SK-N-SH treated with all-trans-retinoic acid at 6 μM for 48 hours (cell line): ENCODE data around the gene ATP2B3.

ENCODE experiments used
- ATAC-seq: fragments of 200-7000 bp; cut with Tn5 transposase; 3 replicates; pipeline ENCODE4 v1.9.1; 2020; ENCODE audit warnings: mild to moderate bottlenecking, moderate library complexity
- ARNTL ChIP-seq: fragments of 450-650 bp; formaldehyde crosslinking; IDR thresholded peaks from 2 replicates; pipeline ENCODE4 v1.5.0; 2020; ENCODE audit warnings: low read depth, mild to moderate bottlenecking, moderate library complexity, borderline replicate concordance
- BACH2 ChIP-seq: fragments of 250-450 bp; sonication (Bioruptor Pico); IDR thresholded peaks from 2 replicates; pipeline ENCODE4 v1.9.0; 2021; ENCODE audit warnings: mild to moderate bottlenecking, borderline replicate concordance
- CSDC2 ChIP-seq: fragments of 250-450 bp; sonication (Bioruptor Pico); IDR thresholded peaks from 2 replicates; pipeline ENCODE4 v1.5.0; 2020; ENCODE audit warnings: mild to moderate bottlenecking, moderate library complexity
- ESRRG ChIP-seq: fragments of 250-450 bp; sonication (Bioruptor Pico); IDR thresholded peaks from 2 replicates; pipeline ENCODE4 v1.6.1; 2021; ENCODE audit warnings: mild to moderate bottlenecking
- GLIS3 ChIP-seq: fragments of 250-450 bp; sonication (Bioruptor Pico); IDR thresholded peaks from 2 replicates; pipeline ENCODE4 v1.5.0; 2020; ENCODE audit warnings: mild to moderate bottlenecking, moderate library complexity
- ISL1 ChIP-seq: fragments of 250-450 bp; sonication (Bioruptor Pico); IDR thresholded peaks from 2 replicates; pipeline ENCODE4 v2.1.2; 2022; ENCODE audit warnings: mild to moderate bottlenecking, moderate library complexity
- OSR1 ChIP-seq: fragments of 250-450 bp; sonication (Bioruptor Pico); IDR thresholded peaks from 2 replicates; pipeline ENCODE4 v1.8.0; 2022; ENCODE audit warnings: moderate library complexity, mild to moderate bottlenecking, inconsistent platforms
- PATZ1 ChIP-seq: fragments of 250-450 bp; sonication (Bioruptor Pico); IDR thresholded peaks from 2 replicates; pipeline ENCODE4 v1.8.0; 2020; ENCODE audit warnings: mild to moderate bottlenecking, moderate library complexity, borderline replicate concordance
- POU6F1 ChIP-seq: fragments of 250-450 bp; sonication (Bioruptor Pico); IDR thresholded peaks from 2 replicates; pipeline ENCODE4 v1.8.0; 2021; ENCODE audit warnings: low read depth, mild to moderate bottlenecking, moderate library complexity, borderline replicate concordance
- PPARA ChIP-seq: fragments of 250-450 bp; sonication (Bioruptor Pico); IDR thresholded peaks from 2 replicates; pipeline ENCODE4 v1.5.0; 2020; ENCODE audit warnings: mild to moderate bottlenecking, borderline replicate concordance
- RARB ChIP-seq: fragments of 250-450 bp; sonication (Bioruptor Pico); IDR thresholded peaks from 2 replicates; pipeline ENCODE4 v1.8.0; 2021; ENCODE audit warnings: mild to moderate bottlenecking, moderate library complexity
- SNAI2 ChIP-seq: fragments of 250-450 bp; sonication (Bioruptor Pico); IDR thresholded peaks from 2 replicates; pipeline ENCODE4 v1.5.0; 2020; ENCODE audit warnings: mild to moderate bottlenecking, moderate library complexity
- TCF4 ChIP-seq: fragments of 250-450 bp; sonication (Bioruptor Pico); IDR thresholded peaks from 2 replicates; pipeline ENCODE4 v1.8.0; 2021; ENCODE audit warnings: mild to moderate bottlenecking, moderate library complexity, borderline replicate concordance
- TOX ChIP-seq: fragments of 250-450 bp; sonication (Bioruptor Pico); IDR thresholded peaks from 2 replicates; pipeline ENCODE4 v1.8.0; 2021; ENCODE audit warnings: mild to moderate bottlenecking, moderate library complexity, borderline replicate concordance
- ZFP3 ChIP-seq: fragments of 250-450 bp; sonication (Bioruptor Pico); IDR thresholded peaks from 2 replicates; pipeline ENCODE4 v1.5.0; 2020; ENCODE audit warnings: mild to moderate bottlenecking, moderate library complexity
- ZFP30 ChIP-seq: fragments of 450-650 bp; formaldehyde crosslinking; IDR thresholded peaks from 2 replicates; pipeline ENCODE4 v1.5.0; 2022; ENCODE audit warnings: mild to moderate bottlenecking, moderate library complexity
- ZNF565 ChIP-seq: fragments of 450-650 bp; formaldehyde crosslinking; conservative IDR thresholded peaks from 2 replicates; pipeline ENCODE4 v1.5.0; 2020; ENCODE audit warnings: low read depth, mild to moderate bottlenecking, moderate library complexity
- ZNF70 ChIP-seq: fragments of 450-650 bp; formaldehyde crosslinking; IDR thresholded peaks from 2 replicates; pipeline ENCODE4 v1.5.0; 2020; ENCODE audit warnings: mild to moderate bottlenecking, moderate library complexity
- ZNF8 ChIP-seq: fragments of 450-650 bp; formaldehyde crosslinking; IDR thresholded peaks from 2 replicates; pipeline ENCODE4 v1.5.0; 2020; ENCODE audit warnings: mild to moderate bottlenecking, moderate library complexity
- TF ChIP-seq, protein P1 (sequence below): fragments of 250-450 bp; sonication (Bioruptor Pico); IDR thresholded peaks from 2 replicates; pipeline ENCODE4 v1.5.0; 2020; ENCODE audit warnings: mild to moderate bottlenecking, moderate library complexity
- TF ChIP-seq, protein P2 (sequence below): fragments of 250-450 bp; sonication (Bioruptor Pico); IDR thresholded peaks from 2 replicates; pipeline ENCODE4 v1.5.1; 2020; ENCODE audit warnings: low read depth, mild to moderate bottlenecking, moderate library complexity
- TF ChIP-seq, protein P3 (sequence below): fragments of 250-450 bp; sonication (Bioruptor Pico); IDR thresholded peaks from 2 replicates; pipeline ENCODE4 v1.5.1; 2021; ENCODE audit warnings: mild to moderate bottlenecking, moderate library complexity

The ATP2B3 gene

GRCh38 chrX:153544727-153545126 is 27.3 kb downstream of the ATP2B3 start:
- ATAC-seq: no peak
- TF ChIP-seq ZNF8 (no peak), OSR1 (CRISPR knock-in tag) (no peak), ESRRG (CRISPR knock-in tag) (no peak), GLIS3 (CRISPR knock-in tag) (no peak), RARB (CRISPR knock-in tag) (no peak), BACH2 (CRISPR knock-in tag) (no peak), ZFP3 (no peak), PPARA (CRISPR knock-in tag) (no peak), ISL1 (CRISPR knock-in tag) (no peak), TOX (CRISPR knock-in tag) (no peak), ZFP30 (CRISPR knock-in tag) (no peak), ZNF565 (CRISPR knock-in tag) (no peak), PATZ1 (no peak), POU6F1 (CRISPR knock-in tag) (no peak), ARNTL (no peak), CSDC2 (CRISPR knock-in tag) (no peak)
- TF ChIP-seq, protein P1, sequence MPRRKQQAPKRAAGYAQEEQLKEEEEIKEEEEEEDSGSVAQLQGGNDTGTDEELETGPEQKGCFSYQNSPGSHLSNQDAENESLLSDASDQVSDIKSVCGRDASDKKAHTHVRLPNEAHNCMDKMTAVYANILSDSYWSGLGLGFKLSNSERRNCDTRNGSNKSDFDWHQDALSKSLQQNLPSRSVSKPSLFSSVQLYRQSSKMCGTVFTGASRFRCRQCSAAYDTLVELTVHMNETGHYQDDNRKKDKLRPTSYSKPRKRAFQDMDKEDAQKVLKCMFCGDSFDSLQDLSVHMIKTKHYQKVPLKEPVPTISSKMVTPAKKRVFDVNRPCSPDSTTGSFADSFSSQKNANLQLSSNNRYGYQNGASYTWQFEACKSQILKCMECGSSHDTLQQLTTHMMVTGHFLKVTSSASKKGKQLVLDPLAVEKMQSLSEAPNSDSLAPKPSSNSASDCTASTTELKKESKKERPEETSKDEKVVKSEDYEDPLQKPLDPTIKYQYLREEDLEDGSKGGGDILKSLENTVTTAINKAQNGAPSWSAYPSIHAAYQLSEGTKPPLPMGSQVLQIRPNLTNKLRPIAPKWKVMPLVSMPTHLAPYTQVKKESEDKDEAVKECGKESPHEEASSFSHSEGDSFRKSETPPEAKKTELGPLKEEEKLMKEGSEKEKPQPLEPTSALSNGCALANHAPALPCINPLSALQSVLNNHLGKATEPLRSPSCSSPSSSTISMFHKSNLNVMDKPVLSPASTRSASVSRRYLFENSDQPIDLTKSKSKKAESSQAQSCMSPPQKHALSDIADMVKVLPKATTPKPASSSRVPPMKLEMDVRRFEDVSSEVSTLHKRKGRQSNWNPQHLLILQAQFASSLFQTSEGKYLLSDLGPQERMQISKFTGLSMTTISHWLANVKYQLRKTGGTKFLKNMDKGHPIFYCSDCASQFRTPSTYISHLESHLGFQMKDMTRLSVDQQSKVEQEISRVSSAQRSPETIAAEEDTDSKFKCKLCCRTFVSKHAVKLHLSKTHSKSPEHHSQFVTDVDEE (CRISPR knock-in tag): no peak
- TF ChIP-seq, protein P2, sequence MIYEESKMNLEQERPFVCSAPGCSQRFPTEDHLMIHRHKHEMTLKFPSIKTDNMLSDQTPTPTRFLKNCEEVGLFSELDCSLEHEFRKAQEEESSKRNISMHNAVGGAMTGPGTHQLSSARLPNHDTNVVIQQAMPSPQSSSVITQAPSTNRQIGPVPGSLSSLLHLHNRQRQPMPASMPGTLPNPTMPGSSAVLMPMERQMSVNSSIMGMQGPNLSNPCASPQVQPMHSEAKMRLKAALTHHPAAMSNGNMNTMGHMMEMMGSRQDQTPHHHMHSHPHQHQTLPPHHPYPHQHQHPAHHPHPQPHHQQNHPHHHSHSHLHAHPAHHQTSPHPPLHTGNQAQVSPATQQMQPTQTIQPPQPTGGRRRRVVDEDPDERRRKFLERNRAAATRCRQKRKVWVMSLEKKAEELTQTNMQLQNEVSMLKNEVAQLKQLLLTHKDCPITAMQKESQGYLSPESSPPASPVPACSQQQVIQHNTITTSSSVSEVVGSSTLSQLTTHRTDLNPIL (CRISPR knock-in tag): no peak

DNA sequence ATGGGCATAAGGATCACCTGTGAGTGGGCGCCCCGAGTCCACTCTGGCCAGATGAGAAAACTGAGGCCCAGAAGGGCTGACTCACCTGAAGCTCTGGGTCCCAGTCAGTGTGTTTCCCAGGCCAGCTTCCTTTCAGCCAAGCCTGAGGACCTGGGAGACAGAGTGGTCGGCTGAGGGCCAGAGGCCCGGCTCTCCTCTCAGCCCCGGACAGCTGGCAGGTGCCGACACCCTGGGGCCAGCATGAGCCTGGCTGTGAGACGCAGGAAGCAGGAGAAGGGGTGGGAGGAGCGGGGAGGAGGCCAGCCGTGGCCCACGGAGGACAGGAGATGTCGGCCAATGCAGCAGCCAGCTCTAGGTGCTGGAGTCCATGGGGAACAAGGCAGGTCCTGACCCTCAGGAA is 28.9 kb downstream of the ATP2B3 start:
- no peak for ATAC-seq

More for the DNA sequence above, 28.9 kb downstream of the ATP2B3 start:
- TF ChIP-seq OSR1 (CRISPR knock-in tag) (no peak), PPARA (CRISPR knock-in tag) (no peak), ZNF70 (CRISPR knock-in tag) (no peak), TCF4 (no peak), POU6F1 (CRISPR knock-in tag) (no peak), SNAI2 (CRISPR knock-in tag) (no peak), RARB (CRISPR knock-in tag) (no peak), ZFP3 (no peak), ZFP30 (CRISPR knock-in tag) (no peak)
- TF ChIP-seq, protein P3, sequence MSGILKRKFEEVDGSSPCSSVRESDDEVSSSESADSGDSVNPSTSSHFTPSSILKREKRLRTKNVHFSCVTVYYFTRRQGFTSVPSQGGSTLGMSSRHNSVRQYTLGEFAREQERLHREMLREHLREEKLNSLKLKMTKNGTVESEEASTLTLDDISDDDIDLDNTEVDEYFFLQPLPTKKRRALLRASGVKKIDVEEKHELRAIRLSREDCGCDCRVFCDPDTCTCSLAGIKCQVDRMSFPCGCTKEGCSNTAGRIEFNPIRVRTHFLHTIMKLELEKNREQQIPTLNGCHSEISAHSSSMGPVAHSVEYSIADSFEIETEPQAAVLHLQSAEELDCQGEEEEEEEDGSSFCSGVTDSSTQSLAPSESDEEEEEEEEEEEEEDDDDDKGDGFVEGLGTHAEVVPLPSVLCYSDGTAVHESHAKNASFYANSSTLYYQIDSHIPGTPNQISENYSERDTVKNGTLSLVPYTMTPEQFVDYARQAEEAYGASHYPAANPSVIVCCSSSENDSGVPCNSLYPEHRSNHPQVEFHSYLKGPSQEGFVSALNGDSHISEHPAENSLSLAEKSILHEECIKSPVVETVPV (CRISPR knock-in tag): no peak
- TF ChIP-seq, protein P1 (CRISPR knock-in tag): no peak
